Suppressor macrophage (primary cell): ENCODE measurements around the gene CABP1.
"Not testable (repeated sequence)": the region's sequence is repeated elsewhere in the genome, so short reads cannot be mapped to it uniquely, and the experiment has no call there.

ENCODE experiments used
- DNase-seq, 4 experiments: peaks; one replicate each; pipeline ENCODE4 v3.0.0-alpha.2; 2020 to 2022
- total RNA-seq, 17 experiments: gene quantifications; one replicate each; lab custom pipeline; 2026; ENCODE audit warnings: mixed read lengths in 6 of 17, inconsistent platforms in 3 of 17; lab: John Stamatoyannopoulos, UW

The CABP1 gene
- total RNA-seq = 0 to 1.9 (median 0) reads per million in 17 experiments

DNA sequence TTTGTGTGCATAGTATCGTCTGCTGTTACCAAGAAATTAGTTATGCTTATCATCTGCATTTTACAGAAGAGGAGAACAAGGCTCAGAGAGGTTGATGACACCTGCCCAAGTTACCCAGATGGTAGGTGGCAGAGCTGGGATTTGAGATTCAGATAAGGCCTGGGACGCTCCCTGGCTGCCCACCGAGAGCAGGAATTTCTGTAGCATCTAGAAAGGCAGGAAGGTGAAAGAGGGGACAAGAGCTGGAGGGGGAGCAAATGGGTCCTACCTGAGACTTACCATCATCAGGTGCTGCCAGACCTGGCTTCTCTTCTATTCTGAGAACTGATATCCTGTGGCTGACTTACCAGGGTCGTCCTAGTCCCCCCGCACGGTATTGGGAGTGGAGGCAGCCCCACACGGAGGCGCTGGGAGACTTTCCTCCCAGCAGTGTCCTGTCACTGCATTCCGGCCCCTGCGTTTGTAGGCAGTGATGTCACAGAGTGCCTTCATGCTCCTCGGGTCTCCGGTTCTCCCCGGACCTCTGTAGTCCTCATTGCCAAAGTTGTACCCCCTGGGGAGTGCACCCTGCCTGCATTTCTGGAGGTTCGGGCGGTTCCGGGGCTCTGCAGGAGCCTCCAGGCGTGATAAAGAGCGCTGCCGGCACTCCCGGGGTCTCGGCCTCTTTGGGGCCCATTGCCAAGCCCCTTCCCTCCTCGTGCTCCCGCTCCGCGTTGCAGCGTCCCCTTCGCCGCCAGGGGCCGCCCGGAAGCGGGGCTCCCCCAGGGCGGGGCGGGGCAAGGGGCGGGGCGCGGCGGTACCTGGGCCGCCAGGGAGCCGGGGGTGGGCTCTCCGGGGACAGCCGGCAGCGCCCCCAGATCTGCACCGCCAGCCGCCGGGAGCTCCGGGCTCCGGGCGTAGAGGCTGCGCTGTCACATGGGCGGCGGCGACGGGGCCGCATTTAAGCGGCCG lies at the start of gene CABP1:
Gene CABP1, plus strand, starts transcription at position 856 of the 951 bp plus-strand sequence. Its CDS starts 60 bp downstream, at position 916.
- peak in 2 of 4 experiments; percentile 35 to 36 for DNase-seq

DNA sequence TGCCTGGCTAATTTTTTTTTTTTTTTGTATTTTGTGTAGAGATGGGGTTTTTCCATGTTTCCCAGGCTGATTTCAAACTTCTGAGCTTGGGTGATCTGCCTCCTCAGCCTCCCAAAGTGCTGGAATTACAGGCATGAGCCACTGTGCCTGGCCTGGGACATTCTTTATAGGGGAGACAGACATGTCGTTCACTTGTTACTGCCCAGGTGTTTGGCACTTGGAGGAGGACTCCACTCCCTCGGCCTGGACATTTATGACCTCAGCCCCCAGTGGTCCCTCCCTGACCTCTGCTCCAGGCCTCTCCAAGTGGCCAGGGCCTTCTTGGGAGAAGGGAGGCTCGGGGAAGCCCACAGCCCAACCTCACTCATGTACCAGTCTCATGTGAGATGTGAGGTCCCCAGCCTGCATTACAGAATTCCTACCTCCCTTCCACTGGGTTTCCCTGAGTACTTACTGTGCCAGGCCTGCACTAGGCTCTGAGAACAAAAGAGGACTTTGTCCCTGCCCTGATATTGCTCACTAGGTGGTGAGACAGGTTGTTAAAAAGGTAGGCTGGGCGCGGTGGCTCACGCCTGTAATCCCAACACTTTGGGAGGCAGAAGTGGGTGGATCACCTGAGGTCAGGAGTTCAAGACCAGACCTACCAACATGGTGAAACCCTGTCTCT lies 49.6 kb upstream of the CABP1 start:
- no peak for DNase-seq

DNA sequence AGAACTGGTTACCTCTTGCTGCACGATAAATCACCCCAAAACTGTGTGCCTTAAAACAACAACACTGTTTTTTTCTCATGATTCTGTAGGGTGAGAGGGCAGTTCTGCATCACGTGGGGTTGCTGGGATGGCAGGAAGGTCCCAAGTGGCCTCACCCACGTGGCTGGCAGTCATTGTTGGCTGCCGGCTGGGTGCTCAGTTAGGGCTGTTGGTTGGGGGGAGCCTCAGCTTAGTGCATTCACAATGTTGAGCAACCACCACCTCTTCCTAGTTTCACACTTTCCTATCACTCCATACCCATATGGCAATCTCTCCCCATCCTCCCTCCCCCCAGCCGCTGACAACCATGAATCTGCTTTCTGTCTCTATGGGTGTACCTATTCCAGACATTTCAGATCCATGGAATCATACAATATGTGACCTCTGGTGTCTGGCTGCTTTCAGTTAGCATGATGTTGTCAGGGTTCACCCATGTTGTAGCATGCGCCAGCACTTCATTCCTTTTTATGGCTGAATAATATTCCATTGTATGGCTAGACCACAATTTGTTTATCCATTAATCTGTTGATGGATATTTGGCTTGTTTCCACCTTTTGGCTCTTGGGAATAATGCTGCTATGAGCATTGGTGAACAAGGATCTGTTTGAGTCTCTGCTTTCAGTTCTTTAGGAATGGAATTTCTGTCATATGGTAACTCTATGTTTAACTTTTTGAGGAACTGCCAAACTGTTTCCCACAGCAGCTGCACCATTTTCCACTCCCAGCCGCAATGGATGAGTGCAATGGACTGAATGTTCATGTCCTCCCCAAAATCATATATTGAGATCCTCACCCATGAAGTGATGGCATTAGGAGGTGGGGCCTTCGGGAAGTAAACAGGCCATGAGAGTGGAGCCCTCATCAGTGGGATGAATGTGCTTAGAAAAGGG lies 48.0 kb upstream of the CABP1 start:
- peak in 2 of 4 experiments; percentile 25 to 32 for DNase-seq

DNA sequence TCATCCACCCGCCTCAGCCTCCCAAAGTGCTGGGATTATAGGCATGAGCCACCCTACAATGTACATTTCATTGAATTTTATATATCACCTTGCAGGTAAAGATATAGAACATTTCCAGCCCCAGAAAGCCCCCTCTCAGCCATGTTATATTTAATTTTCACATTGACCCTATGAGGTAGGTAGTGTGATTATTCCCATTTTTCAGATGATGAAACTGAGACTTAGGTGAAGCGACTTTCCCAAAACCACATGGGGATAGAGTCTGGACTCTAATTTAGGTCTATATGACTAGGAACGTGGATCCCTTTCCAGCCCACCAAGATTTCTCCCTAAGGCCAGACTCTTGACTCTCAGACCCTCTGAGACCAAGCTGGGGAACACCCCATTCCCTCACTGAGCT lies 43.5 kb upstream of the CABP1 start:
- no peak for DNase-seq

DNA sequence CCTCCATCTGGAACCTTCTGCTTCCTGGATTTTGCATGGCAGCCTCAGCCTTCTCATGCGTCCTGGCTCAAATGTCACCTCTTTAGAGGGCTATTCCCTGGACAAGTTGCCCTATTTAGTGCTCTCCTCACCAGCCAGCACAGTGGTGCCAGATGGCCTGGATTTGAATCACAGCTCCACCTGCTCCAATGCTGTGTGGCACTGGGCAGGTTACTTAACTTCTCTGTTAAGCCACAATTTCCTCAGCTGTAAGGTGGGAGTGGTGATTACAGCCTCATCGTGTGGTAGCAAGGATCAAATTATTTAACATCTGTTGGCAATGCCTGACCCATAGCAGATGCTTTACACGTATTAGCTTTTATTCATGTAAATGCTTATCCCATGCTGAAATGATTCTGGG lies 42.6 kb upstream of the CABP1 start:
- DNase-seq = no peak

DNA sequence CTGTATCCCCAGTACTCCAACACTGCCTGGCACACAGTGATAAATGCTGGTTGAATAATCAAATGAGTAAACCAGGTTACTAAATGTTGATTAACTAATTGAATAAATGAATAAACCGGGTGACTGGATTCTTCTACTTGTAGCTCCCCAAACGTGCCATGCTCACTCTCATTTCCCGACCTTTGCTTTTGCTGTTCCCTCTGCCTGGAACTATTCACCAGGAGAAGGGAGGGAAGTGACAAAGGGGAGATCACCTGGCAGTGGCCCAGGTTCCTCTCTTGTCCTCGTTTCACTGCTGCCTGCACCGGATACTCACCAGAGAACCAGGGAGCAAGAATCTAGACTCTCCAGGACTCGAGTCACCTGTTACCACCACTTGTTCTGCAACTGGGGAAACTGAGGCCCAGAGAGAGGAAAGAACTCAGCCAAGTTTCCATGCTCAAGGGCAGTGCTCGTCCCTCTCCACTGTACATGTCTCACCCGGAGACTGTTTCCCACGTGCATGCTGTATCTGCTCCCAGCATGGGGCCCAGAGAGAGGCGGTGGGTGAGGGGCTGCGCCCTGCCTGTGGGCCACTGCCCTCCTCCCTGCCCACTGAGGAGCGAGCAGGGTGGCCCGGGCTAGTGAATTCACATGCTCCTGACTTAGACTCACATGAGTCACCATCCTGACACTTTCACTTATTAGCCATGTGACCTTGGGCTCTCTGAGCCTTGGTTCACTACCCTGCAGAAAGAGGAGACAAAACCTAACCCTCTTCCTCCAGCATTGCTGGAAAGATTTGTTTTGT lies 41.6 kb upstream of the CABP1 start:
- peak; percentile 76 to 90 (median 88) for DNase-seq

DNA sequence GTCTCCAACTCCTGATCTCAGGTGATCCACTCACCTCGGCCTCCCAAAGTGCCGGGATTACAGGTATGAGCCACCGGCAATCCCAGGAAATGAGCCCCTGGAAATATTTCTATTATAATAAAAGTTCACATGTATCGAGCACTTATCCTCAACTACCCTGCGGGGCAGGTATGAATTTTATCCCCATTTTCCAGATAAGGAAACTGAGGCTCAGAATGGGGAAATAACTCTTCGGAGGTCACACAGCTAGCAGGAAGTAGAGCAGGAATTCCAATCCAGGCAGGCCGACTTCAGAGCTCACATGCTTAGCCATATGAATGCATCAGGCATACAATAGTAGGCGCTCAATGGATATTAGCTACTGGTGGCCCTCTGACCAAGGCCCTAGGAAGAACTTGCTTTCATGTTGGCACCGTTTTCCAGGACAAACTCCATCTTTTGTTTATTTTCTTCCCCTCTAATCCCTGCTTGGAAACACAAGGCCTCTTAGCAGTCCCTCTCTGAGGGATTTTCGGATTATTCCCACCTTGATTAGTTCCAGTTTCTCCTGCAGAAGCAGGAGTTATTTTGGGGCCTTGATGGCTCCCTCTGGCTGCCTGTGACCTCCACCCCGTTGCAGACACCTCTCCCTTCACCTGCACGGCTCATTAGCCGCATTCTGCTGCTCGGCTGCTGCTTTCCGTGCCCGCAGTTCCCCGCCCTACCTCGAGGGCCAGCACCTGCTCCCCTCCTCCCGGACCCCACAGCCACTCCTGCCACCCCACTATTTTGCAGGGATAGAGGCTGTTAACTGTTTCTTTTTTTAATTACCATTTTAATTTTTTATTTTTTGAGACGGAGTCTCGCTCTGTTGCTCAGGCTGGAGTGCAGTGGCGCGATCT lies 40.5 kb upstream of the CABP1 start:
- DNase-seq = peak in 2 of 4 experiments; percentile 22 to 24

DNA sequence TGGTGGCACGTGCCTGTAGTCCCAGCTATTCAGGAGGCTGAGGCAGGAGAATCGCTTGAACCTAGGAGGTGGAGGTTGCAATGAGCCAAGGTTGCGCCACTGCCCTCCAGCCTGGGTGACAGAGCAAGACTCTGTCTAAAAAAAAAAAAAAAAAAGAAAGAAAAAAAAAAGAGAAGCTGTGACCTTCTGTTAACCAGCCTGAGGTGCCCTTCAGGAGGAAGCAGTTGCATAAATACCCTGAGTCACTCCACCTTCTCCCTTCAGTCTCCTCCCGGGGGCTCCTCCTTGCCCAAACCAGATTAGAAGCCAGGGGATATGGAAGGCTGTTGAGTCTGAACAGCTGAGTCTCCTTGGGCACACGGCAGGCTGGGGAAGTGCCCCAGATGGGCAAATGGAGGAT lies 38.0 kb upstream of the CABP1 start:
- peak; percentile 66 to 89 (median 82) for DNase-seq

DNA sequence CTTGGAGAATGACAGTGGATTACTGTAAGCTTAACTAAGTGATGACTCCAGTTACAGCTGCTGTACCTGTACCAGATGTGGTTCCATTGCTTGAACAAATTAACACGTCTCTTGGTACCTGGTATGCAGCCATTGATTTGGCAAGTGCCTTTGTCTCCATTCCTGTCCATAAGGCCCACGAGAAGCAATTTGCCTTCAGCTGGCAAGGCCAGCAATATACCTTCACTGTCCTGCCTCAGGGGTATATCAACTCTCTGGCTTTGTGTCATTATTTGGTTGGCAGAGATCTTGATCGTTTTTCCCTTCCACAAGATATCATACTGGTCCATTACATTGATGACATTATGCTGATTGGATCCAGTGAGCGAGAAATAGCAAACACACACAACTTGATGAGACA lies 29.9 kb upstream of the CABP1 start:
- DNase-seq = no peak

DNA sequence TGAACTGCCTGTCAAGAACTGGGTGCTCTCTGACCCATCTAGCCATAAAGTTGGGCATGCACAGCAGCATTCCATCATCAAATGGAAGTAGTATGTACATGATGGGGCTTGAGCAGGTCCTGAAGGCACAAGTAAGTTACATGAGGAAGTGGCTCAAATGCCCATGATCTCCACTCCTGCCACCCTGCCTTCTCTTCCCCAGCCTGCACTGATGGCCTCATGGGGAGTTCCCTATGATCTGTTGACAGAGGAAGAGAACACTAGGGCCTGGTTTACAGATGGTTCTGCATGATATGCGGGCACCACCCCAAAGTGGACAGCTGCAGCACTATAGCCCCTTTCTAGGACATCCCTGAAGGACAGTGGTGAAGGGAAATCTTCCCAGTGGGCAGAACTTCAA lies 28.9 kb upstream of the CABP1 start:
- peak; percentile 17 to 48 (median 40) for DNase-seq

DNA sequence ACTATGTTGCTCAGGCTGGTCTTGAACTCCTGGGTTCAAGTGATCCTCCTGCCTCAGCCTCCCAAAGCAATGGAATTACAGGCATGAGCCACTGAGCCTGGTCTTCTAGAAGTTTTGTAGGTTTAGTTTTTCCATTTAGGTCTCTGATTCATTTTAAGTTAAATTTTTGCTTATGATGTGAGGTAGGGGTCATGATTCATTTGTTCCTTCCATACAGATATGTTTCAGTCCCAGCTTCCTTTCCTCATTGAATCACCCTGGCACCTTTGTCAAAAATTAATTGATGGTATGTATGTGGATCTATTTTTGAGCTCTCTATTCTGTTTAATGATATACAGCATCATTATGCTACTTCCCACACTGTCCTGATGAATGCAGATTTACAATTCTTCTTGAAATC lies 25.6 kb upstream of the CABP1 start:
- DNase-seq = no peak

DNA sequence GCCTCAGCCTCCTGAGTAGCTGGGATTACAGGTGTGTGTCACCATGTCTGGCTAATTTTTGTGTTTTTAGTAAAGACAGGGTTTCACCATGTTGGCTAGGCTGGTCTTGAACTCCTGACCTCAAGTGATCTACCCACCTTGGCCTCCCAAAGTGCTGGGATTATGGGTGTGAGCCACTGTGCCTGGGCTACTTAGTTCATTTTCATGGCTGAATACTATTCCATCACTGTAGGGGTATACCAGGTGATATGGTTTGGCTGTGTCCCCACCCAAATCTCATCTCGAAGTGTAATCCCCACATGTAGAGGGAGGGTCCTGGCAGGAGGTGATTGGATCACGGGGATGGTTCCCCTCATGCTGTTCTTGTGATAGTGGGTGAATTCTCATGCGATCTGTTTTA lies 23.2 kb upstream of the CABP1 start:
- DNase-seq = not testable (repeated sequence)

DNA sequence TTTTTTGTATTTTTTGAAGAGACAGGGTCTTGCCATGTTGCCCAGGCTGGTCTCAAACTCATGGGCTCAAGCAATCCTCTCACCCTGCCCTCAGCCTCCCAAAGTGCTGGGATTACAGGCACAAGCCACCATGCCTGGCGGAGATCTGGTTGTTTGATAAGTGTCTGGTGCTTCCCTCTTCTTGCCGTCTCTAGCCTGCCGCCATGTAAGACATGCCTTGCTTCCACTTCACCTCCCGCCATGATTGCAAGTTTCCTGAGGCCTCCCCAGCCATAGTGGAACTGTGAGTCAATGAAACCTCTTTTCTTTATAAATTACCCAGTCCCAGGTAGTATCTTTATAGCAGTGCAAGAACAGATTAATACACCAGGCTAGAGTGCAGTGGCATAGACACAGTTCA lies 22.7 kb upstream of the CABP1 start:
- DNase-seq = not testable (repeated sequence)

DNA sequence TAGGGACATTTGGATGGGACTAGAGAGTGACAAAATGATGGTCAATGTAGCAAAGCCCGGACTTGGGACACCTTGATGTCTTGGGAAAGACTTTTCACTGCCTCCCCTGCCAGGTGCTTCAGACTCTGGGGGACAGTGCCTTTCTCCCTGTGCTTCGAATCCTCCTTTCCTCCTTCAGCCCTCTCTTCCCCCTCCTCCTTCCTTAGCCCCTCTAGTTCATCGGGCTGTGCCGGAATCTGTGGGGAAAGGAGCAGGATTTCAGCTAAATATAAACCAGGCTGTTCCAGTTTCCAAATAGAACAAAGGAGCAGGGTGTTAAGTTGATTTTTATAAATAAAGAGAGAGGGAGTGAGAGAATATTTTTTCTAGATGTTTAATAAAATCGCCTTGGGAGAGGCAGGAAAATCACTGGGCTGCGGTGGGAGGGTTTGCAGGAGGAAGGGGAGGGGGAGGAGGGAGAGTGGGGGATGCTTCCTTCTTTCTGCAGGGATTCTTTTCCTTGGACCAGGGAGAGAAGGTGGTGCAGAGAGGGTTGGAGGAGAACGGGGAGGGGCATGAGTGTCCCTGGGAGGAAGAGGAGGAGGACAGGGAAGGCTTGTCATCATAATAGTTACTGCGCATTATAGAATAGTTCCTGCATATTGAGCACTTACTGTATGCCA lies 21.3 kb upstream of the CABP1 start:
- DNase-seq = no peak

DNA sequence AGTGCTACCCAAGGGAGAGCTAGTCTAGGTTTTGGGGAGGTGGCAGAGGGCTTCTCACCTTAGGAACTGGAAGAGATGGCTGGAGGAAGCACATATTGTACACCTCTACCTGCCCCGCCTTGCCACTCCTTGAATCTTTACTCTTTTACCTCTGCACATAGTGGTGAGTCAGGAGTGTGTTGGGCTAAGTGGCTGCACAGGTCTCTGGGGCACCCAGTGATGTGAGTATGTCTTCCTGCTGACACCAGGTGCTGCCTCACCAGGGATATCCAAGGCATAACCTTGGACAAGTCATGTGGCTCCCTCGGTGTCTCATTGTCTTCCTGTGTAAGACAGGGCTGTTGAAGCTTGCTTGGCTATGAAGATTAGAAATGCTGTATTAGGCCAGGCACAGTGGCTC lies 19.8 kb upstream of the CABP1 start:
- DNase-seq = no peak

DNA sequence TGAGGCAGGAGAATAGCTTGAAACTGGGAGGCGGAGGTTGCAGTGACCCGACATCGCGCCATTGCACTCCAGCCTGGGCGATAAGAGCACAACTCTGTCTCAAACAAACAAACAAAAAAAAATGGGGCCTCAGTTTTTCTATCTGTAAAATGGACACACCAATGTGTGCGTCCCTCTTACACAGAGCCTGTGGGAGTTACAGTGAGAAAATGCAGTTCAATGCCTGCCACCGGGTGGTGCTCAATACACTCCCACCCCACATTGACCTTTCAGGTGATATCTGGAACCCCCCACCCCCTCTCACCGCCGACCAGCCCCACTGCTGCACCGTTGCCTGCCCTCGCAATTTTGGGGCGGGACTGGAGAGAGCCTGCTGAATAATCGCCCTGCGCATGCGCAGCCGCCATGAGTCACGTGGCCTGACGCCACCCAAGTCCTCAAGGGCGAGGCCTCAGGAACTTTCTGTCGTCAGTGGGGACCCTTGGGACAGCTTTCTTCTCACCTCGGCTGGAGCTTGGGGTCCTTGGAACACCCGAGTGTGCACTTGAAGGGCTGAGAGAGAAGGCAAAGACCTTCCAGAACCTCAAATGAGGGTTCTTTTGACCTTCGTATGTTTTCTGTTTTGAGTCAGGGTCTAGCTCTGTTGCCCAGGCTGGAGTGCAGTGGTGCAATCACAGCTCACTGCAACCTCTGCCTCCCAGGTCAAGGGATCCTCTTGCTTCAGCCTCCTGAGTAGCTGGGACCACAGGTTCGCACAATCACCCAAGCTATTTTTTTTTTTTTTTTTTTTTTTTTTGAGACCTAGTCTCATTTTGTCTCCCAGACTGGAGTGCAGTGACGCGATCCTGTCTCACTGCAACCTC lies 14.6 kb upstream of the CABP1 start:
- DNase-seq = peak in 2 of 4 experiments; percentile 13 to 27

DNA sequence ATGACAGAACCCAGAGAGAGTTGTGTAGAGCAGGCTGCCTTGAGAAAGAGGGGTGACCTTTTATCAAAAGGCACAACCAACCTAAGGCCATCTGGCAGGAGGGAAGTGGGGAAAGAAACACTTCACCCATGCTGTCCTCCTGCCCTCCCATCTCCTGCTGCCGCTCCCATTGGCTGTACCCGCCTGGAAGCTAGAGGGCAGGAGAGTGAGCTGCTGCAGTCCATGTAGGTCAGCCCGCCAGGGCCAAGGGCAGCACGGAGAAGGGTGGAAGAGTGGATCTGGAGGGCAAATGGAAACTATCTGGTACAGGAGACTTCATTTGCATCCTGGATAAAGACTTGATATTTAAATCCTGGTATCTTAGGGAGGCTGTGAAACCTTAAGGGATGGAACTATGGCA lies 11.5 kb upstream of the CABP1 start:
- peak in 1 of 4 experiments; percentile 15 for DNase-seq

DNA sequence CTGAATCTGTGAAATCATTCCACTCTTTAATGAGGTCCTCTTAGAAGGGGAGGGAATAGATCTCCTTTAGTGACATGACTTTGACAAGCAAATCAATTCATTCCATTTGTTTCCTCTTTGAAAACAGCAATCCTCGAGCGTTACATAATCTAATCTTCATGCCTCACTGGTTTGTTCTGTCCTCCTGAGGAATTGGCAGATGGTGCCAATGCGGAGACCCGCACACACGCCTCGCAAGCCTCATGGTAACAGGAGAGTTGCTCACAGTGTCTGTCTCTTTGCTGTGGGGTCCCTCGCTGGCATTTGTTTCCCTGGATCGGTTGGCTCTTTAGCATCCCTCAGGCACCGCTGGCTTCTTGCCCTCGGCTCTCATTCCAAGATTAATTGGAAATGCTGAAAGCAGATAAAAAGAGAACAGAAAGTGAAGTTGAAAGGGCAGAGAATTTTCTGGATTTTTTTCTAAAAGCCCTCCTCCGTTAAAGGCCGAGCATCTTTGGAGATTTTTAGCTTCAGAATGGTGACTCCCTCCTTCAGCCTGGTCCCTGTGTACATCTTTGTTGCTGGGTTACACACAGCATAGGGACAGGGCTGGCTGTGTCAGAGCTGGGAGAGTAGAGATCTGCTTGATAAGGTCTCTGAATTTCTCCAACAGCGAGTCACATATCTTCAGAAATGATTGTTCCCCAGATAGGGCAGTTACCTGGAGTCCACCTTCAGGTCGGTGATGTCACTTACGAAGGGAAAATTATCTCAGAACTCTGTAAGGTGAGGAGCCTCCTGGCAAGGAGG lies 10.1 kb upstream of the CABP1 start:
- no peak for DNase-seq
